Activated CD4-positive, alpha-beta T cell treated with anti-CD3 and anti-CD28 coated beads, Interleukin-2, amount 50 U/mL, for 16 hours (primary cell): ENCODE measurements around the gene FCGBP.
"Not testable (repeated sequence)": the region's sequence is repeated elsewhere in the genome, so short reads cannot be mapped to it uniquely, and the experiment has no call there.

Source experiments
- DNase-seq: peaks from one replicate; pipeline ENCODE4 v3.0.0-alpha.2; 2020

FCGBP gene

DNA sequence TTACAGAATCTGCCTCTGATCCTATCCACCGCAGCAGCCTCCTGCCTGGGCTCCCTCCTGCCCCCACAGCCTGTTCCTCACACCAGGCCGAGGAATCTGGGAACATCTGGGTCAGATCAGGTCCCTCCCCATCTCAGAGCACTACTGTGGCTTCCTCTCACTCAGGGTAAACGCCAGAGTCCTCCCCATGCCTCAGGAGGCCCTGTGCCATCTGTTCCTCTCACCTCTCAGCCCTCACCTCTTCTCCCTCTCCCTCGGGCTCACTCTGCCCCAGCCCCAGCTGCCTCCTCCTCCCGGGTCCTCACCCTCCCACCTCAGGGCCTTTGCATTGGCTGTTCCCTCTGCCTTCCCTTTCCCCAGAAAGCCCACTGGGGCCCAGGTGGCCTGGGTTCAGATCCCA lies 18.2 kb downstream of the FCGBP start:
- no peak for DNase-seq

DNA sequence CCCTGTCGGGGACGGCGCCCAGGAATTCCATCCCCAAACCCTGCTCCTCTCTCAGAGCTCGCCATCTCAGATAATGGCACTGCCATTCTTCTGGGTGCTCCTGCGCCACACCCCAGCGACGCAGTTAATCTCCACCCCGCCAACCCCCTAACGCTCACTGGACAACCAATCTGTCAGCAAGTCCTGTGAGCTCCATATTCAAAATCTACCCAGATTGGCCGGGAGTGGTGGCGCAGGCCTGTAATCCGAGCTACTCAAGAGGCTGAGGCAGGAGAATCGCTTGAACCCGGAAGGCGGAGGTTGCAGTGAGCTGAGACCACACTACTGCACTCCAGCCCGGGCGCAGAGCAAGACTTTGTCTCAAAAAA lies 18.6 kb downstream of the FCGBP start:
- no peak for DNase-seq

DNA sequence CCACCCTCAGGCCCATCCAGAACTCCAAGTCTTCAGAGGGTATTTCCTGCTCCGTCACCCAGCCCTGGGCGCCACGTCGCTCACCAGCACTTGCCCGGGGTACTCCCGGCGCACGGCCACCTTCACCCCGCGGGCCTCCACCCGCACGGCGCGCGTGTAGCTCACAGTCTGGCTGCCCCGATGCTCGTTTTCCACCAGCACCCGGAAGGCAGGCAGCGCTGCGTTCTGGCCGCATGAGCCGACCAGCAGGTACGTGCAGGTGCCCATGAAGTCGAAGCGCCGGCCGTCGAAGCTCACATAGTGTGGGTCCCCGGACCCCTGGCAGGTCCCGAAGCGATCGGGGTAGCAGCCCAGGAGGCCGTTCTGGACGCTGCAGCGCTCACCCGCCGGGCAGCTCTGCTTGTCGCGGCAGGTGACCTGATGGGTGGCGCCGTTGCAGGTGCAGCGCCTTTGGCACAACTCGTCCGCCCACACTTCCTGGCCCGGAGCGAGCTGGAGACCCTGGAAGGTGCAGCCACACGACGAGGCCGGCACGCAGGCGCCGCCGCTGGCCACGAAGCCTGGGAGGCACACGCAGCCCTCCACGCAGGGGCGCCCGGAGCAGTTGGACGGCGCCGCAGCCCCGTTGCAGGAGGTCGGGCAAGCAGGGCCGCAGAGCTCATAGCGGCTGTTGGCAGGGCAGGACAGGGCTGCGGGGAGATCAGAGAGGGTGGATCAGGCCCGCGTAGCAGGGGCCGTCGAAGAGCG lies 19.2 kb downstream of the FCGBP start:
- DNase-seq: no peak

DNA sequence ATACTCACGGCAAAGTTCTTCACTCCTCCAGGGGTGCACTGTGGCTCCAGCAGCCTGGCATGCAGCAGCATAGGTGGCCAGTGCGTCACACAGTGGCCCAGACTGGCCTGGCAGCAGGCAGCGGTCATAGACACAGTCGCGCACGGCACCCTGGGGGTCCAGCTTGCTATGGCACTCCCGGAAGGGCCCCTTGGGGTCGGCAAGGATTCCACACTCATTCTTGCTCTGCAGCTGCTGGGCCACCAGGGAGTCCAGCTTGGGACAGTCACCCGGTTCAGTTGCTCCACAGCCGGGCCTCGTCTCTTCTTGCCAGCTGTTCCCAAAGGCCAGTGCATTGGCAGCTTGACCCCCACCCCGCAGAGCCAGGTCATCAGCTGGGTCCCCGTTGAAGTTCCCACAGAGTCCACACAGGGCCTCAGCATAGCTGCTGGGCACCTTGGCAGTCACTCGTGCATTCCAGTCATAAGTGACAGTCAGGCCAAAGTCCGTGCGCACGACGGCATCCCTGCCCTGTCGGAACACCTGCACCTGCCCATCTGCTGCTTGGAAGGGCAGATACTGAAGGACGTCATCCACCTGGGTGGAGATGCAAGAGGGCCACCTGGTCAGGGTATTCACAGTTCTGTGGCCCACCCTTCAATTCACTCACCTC lies 20.6 kb downstream of the FCGBP start:
- no peak for DNase-seq

DNA sequence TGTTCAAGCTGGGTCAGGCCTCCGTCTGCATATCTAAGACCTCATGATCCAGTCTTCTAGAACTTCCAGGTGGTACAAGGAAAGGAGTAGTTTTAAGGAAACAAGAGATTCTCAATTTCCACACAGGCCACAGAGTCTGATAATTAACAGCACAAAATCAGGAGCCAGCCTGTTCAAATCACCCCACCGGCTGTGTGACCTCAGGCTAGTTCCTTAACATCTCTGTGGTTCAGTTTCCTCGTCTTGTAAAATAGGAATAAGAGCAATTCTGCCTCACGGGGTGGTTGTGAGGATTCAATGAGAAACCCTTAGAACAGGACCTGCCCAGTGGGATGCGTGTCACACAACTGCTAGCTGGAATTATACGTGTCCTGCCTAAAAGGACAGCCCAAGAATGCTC lies 25.6 kb downstream of the FCGBP start:
- DNase-seq: no peak

DNA sequence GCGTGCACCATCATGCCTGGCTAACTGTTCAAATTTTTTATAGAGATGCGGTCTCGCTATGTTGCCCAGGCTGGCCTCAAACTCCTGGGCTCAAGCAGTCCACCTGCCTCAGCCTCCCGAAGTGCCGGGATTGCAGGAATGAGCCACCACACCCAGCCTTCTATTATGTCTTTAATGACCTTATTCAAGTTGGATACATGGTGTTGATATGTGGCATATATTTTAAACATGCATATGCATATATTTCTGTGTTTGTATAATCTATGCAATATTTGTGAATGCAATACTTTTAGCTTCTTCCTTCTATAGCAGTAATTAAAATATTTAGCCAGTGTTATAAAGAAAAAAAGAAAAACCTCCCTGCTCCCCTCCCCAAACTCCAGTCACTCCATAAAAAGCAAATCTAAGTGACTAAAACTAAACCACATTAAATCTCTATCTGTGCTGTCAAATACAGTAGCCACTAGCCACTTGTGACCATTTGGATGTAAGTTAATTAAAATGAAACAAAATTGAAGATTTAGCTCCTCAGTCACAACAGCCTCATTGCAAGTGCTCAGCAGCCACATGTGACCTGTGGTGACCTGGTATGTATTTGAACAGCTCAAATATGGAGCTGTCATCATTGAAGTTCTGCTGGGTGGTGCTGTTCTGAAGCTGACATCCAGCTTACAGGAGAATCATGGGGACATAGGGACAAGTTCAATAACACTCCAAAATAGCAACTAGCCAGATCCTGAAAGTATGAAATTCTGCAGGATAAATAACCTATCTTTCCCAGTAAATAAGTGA lies 27.4 kb downstream of the FCGBP start:
- DNase-seq: no peak

DNA sequence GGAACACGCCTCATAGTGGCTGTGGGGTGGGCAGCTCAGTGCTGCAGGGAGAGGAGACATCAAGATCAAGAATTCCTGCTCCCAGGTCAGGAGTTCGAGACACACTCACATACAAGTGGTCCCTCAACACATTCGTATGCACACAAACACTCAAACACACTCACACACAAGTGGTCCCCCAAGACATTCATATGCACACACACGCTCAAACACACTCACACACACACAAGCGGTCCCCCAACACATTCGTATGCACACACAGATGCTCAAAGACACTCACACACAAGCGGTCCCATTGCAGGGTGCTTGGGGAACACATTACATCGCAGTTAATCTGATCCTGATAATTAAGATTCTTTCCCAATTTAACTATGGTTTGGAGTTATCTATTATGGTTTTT lies 28.2 kb downstream of the FCGBP start:
- DNase-seq: no peak

DNA sequence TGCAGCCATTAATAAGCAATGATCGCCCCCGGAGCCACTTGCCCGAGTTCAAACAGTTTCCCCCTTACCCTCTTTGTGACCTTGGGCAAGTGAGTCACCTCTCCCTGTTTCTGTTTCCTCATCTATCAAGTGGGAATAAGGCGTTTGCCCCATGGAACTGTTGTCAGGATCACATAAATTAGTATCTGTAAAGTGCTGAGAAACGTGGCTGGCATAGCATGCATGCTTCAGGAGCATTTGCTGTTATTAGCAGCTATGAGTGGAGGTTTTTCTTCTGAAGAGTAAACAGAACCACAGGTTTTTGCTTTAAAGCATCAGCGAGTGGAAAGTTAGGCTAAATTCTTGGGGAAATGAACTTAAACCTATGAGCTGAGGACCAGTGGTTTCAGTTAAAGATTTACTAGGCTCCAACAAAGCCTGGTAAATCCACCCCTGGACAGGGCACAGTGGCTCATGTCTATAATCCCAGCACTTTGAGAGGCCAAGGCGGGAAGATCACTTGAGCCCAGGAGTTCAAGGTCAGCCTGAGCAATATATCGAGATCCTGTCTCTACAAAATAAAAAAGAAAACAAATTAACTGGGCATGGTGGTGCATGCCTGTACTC lies 30.8 kb downstream of the FCGBP start:
- DNase-seq: not testable (repeated sequence)

DNA sequence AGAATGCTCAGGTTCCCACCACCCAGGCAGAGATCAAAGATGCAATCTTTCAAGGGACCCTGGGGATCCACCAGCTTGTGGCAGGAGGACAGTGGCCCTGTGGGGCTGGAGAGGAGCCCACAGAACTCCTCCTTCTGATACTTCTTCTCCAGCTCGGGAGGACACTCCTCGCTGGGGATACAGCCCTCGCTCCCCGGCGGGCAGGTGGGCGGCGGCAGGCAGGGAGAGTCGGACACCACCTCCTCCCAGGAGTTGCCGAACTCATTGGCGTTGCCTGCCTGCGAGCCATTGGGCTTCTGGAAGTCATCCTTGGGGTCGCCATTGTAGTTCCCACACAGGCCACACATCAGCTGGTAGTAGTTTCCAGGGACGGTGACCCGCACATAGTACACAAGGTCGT lies 32.1 kb downstream of the FCGBP start:
- DNase-seq: not testable (repeated sequence)

DNA sequence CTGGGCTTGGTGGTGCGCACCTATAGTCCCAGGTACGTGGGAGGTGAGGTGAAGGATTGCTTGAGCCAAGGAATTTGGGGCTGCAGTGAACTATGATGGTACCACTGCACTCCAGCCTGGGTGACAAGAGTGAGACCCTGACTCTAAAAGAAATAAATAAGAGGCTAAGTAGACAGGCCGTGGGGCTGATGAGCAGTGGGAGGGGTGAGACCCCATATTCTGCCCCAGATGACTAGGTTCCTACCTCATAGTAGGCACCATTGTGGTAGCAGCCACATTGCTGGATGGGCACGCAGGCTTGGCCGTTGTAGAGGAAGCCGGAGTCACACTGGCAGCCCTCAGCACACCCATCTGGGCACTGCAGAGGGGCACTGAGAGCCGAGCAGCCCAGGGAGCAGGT lies 32.8 kb downstream of the FCGBP start:
- DNase-seq: not testable (repeated sequence)

DNA sequence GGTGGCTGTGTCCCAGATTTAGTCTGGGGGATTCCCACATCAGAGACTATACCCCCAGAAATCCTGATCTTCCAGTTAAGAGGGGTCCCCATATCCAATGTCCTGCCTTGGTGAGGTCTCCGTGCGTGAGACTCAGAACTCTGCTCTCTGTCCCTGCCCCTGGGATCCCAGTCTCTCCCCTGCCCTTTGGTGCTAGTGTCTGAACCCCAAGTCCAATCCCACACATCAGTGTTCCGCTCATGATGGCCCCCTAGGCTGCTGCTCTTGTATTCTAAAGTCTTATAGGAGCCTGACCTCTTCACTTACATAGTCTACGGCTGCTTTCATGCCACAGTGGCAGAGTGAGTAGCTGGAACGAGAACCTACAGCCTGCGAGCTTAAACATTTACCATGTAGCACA lies 35.6 kb downstream of the FCGBP start:
- not testable (repeated sequence) for DNase-seq

DNA sequence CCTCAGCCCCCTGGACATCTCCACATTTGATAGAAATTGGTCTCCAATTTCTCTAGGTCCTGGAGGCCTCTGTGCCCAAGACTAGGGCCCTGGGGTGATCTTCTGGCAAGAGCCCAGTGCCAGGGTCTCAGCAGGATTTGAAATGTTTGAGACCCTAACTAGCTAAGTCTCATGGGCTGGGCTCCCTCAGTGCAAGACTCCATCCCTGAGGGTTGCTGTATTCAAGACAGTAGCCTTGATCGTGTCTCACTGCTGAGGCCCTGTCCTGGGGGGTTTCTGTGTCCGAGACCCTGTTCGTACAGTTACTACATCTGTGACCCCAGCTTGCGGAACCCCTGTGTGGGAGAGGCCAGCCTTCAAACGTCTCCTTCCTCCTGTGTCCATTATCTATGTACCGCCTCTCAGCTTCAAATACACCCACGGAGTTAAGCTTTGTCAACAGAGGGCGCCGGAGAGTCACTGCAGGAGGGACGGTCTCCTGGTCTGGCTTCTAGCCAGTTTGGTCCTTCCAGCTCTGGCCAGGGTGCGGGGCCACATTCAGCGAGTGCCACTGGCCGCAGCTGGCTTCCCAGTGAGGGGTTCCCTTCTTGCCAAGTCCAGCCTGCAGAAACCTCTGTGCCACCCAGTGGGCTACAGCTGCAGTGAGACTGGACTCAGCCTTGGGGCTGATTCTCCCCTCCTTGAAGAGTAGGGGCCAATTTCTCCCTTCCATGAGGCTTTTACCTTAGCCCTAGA lies 36.8 kb downstream of the FCGBP start:
- peak; percentile 49 for DNase-seq

DNA sequence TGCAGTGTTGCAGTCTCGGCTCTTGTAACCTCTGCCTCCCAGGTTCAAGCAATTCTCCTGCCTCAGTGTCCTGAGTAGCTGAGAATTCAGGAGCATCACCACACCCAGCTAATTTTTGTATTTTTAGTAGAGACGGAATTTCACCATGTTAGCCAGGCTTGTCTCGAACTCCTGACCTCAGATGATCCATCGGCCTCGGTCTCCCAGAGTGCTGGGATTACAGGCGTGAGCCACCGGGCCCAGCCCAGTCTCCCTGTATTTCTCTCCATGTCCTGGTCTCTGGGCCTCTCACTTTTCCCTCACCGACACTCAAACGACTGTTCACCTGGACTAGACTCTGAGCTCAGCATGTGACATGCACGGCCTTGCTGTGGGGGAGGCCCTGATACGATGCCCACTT lies 39.3 kb downstream of the FCGBP start:
- DNase-seq: not testable (repeated sequence)

DNA sequence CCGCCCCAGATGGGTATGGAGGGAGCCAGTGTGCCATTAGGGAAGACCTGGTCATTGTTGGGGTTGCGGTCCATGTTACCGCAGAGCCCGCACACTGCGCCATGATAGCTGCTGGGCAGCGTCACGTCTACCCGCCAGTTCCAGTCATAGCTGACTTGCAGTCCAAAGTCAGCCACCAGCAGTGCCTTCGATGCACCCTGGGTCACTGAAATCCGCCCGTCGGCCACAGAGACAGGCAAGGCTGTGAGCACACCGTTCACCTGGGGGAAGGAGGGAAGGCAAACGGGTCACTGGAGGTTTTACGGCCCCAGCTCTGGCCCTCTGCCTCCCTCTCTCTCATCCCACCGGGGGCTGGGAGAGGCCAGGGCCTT lies 40.2 kb downstream of the FCGBP start:
- DNase-seq: not testable (repeated sequence)

DNA sequence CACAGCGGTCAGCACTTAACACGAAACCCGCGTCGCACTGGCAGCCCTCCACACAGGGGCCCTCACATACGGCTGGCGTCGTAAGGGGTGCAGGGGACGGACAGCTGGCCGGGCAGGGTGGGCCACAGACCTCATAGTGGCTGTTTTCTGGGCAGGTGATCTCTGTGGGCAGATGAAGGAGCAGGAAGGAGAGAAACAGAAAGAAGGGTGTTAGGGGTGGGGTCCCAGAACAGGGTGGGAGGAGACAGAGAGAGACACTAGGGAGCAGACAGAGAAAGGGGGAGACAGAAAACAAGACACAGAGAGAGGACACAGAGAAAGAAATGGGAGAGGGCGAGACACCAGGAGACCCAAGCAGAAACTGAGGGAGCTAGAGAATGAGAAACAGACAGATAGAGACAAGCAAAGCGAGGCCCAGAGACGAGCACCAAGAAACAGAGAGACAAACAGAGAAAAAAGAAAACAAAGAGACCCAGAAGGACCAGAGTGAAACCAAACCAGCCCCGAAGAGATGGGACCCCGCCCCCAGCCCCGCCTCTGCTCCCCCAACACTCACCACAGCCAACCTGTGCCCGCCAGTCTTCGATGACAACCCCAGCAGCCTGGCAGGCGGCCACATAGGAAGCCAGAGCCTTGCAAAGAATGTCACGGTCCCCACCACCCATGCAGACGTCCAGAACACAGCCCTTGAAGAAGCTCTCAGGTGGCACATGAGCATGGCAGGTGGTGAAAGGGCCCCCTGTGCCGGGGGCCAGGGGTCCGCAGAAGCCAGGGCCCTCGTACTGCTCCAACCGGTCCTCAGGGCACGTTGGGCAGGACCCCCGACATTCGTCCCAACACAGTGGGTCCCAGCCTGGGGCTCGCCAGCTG lies 40.8 kb downstream of the FCGBP start:
- not testable (repeated sequence) for DNase-seq

DNA sequence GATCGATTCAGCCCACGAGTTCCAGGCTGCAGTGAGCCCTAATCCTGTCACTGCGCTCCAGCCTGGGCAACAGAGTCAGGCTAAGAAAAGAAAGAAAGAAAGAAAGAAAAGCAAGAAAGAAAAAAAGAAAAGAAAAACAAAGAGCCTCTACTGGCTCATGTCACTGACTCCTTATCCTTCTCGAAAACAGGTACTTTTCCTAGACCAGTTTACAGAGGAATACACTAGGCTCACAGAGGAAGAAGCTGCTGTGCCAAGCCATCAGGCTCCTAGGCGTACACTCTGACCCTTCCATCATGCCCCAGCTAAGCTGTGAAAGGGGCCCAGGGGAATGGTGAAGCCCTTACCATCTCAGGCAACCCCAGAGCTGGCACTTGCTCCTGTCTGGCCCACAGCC lies 41.9 kb downstream of the FCGBP start:
- DNase-seq: not testable (repeated sequence)

DNA sequence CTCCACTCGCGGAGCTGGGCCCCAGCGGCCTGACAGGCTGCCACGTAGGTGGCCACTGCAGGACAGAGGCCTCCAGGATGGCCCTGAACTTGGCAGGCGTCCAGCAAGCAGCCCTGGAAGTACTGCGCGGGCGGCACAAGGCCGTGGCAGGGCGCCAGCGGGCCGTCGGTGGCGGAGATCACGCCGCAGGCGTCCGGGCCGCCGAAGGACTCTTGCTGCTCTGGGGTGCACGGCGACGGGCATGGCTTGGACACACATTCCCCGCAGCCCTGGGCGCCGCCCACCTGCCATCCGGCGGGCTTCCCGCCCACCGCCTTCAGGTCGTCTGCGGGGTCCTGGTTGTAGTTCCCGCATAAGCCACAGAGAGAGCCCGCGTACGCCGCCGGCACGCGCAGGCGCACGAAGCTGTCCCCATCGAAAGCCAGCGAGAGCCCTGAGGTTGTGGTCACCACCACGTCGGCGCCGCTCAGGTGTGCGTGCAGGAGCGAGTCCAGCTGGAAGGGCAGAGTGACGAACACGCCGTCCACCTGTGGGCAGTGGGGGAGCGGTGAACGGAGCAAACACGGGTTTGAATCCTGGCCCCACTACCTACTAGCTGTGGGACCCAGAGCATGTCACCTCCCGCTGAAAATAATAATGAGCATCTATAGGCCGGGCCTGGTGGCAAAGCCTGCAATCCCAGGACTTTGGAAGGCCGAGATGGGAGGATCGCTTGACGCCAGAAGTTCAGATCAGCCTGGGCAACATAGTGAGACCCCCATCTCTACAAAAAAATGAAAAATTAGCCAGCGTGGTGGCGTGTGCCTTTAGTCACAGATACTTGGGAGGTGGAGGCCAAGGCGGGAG lies 42.6 kb downstream of the FCGBP start:
- not testable (repeated sequence) for DNase-seq

DNA sequence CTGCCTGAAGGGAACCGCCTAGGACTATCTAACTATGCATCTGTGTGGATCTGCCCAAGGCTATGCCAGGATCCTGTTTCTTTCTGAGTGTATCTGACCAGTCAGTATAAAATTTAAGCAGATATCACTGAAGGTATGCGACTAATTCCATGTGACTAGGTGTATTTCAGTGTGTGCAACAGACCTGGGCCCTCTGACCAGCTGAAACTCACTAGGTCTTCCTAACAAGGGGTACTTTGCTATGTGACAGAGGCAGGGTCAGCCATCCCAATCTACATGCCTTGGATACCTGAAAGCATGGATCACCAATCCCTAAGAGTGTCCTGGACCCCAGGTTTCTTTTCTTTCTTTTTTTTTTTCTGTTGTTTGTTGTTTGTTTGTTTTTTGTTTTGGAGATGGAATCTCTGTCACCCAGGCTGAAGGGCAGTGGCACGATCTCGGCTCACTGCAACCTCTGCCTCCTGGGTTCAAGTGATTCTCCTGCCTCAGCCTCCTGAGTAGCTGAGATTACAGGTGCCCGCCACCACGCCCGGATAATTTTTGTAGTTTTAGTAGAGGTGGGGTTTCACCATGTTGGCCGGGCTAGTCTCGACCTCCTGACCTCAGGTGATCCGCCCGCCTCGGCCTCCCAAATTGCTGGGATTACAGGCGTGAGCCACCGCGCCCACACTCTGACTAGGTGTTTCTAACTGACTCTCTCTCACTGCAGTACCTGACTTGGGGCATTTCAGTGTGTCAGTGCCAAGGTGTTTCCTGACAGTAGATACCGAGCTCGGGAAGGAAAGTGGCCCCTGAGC lies 43.5 kb downstream of the FCGBP start:
- no peak for DNase-seq

DNA sequence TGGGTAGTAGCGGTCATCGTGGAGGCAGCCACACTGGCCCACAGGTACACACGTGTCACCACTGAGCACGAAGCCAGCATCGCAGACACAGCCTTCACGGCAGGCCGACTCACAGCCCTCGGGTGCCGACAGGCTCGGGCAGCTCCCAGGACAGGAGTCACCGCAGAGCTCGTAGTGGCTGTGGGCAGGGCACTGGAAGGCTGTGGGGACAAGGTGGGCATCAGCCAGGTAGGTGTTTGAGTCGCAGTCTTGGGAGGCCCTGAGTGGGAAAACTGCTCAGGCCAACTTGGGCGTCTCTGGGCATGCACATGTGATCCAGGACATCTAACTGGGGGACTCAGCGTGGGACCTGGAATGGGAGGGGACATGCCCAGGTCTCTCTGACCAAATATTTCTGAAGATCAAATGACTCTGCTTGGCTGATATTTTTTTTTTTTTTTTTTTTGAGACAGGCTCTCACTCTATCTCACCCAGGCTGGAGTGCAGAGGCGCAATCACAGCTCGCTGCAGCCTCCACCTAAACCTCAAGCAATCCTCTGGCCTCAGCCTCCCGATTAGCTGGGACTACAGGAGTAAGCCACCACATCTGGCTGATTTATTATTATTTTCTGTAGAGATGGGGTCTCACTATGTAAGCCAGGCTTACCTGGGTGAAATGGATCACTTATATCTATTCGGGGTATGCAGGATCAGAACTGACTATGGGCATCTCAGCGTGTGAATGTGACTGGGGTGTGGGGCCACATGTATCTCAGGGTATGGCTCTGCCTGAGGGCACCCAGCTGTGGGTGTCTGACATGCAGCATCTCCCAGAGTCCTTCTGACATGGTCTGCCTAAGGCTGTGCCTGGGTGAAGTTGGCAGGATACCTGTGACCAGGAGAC lies 44.3 kb downstream of the FCGBP start:
- DNase-seq: not testable (repeated sequence)
